ENCODE results near the gene NKD2.
"Not testable (repeated sequence)": the region's sequence is repeated elsewhere in the genome, so short reads cannot be mapped to it uniquely, and the experiment has no call there.

NKD2 gene

GRCh38 chr5:1059884-1060263 lies 51.3 kb downstream of the NKD2 start:
- DNase-seq, result no peak

GRCh38 chr5:1060535-1060981 lies 52.0 kb downstream of the NKD2 start:
- no peak for DNase-seq

GRCh38 chr5:1061292-1061691 lies 52.7 kb downstream of the NKD2 start:
- DNase-seq, result not testable (repeated sequence)

- no peak for DNase-seq
Measured at GRCh38 chr5:1061916-1062315, 53.3 kb downstream of the NKD2 start.

GRCh38 chr5:1062761-1063568 lies 54.4 kb downstream of the NKD2 start:
- DNase-seq, result no peak

- DNase-seq, result no peak
Measured at GRCh38 chr5:1063661-1064382, 55.2 kb downstream of the NKD2 start.

GRCh38 chr5:1064383-1065142 lies 56.0 kb downstream of the NKD2 start:
- no peak for DNase-seq

- no peak for DNase-seq
Measured at GRCh38 chr5:1065143-1065750, 56.6 kb downstream of the NKD2 start.

GRCh38 chr5:1065891-1066650 lies 57.5 kb downstream of the NKD2 start:
- DNase-seq, result no peak

- DNase-seq, result no peak
Measured at GRCh38 chr5:1066676-1067075, 58.1 kb downstream of the NKD2 start.

GRCh38 chr5:1067141-1068121 lies 58.8 kb downstream of the NKD2 start:
- no peak for DNase-seq

- no peak for DNase-seq
Measured at GRCh38 chr5:1068204-1068894, 59.7 kb downstream of the NKD2 start.

GRCh38 chr5:1068895-1069719 lies 60.5 kb downstream of the NKD2 start:
- DNase-seq, result no peak

GRCh38 chr5:1069720-1070088 lies 61.1 kb downstream of the NKD2 start:
- no peak for DNase-seq

GRCh38 chr5:1073239-1074102 lies 64.9 kb downstream of the NKD2 start:
- no peak for DNase-seq

- DNase-seq, result no peak
Measured at GRCh38 chr5:1074226-1074625, 65.6 kb downstream of the NKD2 start.

GRCh38 chr5:1074816-1075554 lies 66.4 kb downstream of the NKD2 start:
- no peak for DNase-seq

GRCh38 chr5:1075555-1075881 lies 66.9 kb downstream of the NKD2 start:
- DNase-seq, result no peak

All from NCI-H526 treated with DMSO at 0.1 percent for 48 hours (cell line).